GM19372 (cell line): ENCODE measurements around the gene SP6.

Experiments
- ATAC-seq: cut with Tn5 transposase; IDR thresholded peaks from one replicate; pipeline ENCODE4 v1.9.1; 2021; ENCODE audit warnings: mild to moderate bottlenecking, low read depth, moderate library complexity; ENCODE audit not compliant: unreplicated experiment

SP6 gene

DNA sequence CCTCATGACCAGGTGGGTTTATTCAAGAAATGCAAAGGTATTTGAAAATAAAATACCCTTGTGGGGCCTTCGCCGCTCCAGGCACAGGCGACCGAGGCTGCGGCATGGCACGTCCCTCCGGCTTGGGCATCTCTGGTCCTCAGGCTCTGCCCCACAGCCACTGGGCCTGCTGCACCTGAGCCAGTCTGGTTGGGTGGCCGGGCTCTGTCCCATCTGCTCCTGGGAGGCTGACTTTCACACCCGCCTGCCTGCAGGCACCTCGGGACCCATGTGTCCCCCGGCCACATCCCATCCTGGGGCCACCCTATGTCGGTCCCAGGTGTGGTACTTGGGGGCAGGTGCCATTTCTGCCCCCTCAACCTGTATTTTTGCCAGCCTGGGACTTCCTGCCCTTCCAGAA is 50.3 kb downstream of the SP6 start:
- ATAC-seq: no peak

DNA sequence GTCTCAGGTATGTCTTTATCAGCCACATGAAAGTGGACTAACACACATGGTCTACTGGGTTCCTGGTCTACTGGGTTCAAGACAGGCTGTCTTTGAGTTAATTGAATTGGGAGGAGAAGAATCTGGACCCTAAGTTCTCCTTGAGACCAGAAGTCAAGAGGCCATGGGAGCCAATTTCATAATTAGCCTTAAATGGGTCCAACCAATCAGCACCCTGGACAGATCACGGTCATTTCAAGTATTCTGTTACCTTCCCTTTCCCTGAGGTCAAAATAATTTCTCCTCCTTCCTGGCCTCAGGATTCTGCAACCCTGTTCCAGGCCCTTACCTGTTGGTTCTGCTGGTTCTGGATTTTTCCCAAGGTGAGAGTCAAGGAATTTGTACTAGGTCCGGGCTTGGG is 53.2 kb downstream of the SP6 start:
- ATAC-seq: no peak
